Upper lobe of left lung (tissue), 6 donors: ENCODE data around the gene PAH. TPM values are rescaled to one million over a fixed set of nuclear protein-coding genes. Genes with fewer than 3 reads are reported as not detected.

Source experiments
- ATAC-seq, 2 donors: fragments of 200-7000 bp; cut with Tn5 transposase; one replicate each; pipeline ENCODE4 v1.9.1; 2022; ENCODE audit warnings: mild to moderate bottlenecking in 2 of 2, moderate library complexity in 2 of 2; ENCODE audit not compliant: low FRiP score in 2 of 2
- DNase-seq, 2 donors: peaks; one replicate each; pipeline ENCODE4 v3.0.0-alpha.2; 2019 to 2020
- H3K27ac ChIP-seq, 4 donors: fragments of 200-600 bp; sonication (generic); one replicate each; pipeline ENCODE4 v1.5.1; 2016 to 2019
- H3K27me3 ChIP-seq, 4 donors: fragments of 200-600 bp; sonication (generic); one replicate each; pipeline ENCODE4 v1.5.1; 2017 to 2019
- H3K36me3 ChIP-seq, 4 donors: fragments of 200-600 bp; sonication (generic); one replicate each; pipeline ENCODE4 v1.5.1; 2016 to 2019
- H3K4me1 ChIP-seq, 4 donors: fragments of 200-600 bp; sonication (generic); one replicate each; pipeline ENCODE4 v1.5.1; 2018 to 2019
- H3K4me3 ChIP-seq, 4 donors: fragments of 200-600 bp; sonication (generic); one replicate each; pipeline ENCODE4 v1.5.1; 2017 to 2019; ENCODE audit warnings: mild to moderate bottlenecking in 2 of 4, moderate library complexity in 1 of 4
- H3K9me3 ChIP-seq, 4 donors: fragments of 200-600 bp; sonication (generic); one replicate each; pipeline ENCODE4 v1.5.1; 2018 to 2019
- CTCF ChIP-seq, 6 experiments: fragments of 450-650 bp in 4 of 6; fragments of 200-600 bp in 2 of 6; sonication (generic) in 2 of 6; IDR thresholded peaks; one replicate each; pipeline ENCODE4 v1.5.1; 2016 to 2019; ENCODE audit warnings: antibody characterized with exemption in 6 of 6
- EP300 ChIP-seq, 4 donors: sonication (generic); formaldehyde crosslinking; IDR thresholded peaks; one replicate each; pipeline ENCODE4 v1.5.1; 2017; ENCODE audit warnings: antibody characterized with exemption in 4 of 4, control low read depth in 2 of 4
- POLR2A ChIP-seq, 4 donors: fragments of 450-650 bp; IDR thresholded peaks; one replicate each; pipeline ENCODE4 v1.5.1; 2016 to 2017; ENCODE audit warnings: antibody characterized with exemption in 4 of 4, mild to moderate bottlenecking in 2 of 4
- POLR2AphosphoS5 ChIP-seq, 2 donors: sonication (generic); formaldehyde crosslinking; IDR thresholded peaks; one replicate each; pipeline ENCODE4 v1.5.1; 2017; ENCODE audit warnings: antibody characterized with exemption in 2 of 2
- WGBS, 2 donors: methylation state at CpG; one replicate each; pipeline ENCODE4 v1.1.5; 2017 to 2018; 5-methylcytosine and 5-hydroxymethylcytosine counted together
- total RNA-seq, 6 donors: library from RNA; depleted of rRNA in 4 of 6; stranded (reverse); fragments of >200 nt in 4 of 6; gene quantifications; one replicate each; pipeline versions ENCODE4 v1.1.0 to v1.2.1, GENCODE V29; 2016 to 2021
- donor health status: DM: no; HTN: no; CAD: no; lungs with moderate emphysema.
- donor health status: DM: no; HTN: yes; CAD: no; lungs with severe emphysema.

The PAH gene
- total RNA-seq, 6 donors from 2014 or later = 0.89 to 1.2 TPM; not detected in 4

- 51% methylated on average over 2 of the region's 2 CpGs; no CpG with 5 or more reads in 1 of the 2 donors for WGBS, 2 donors
- DNase-seq (no peak), ATAC-seq (no peak)
- Histone ChIP-seq H3K4me3 (no peak overlapping the region), H3K27me3 (peaks cover 0 to 9% (median under 1%) of the 10 kb centered on the region in 4 donors), H3K27ac (no peak overlapping the region), H3K36me3 (no peaks in the 10 kb centered on the region), H3K9me3 (peaks cover 0 to 2% (median 0%) of the 10 kb centered on the region in 4 donors), H3K4me1 (peaks cover 0 to 10% (median 3%) of the 10 kb centered on the region in 4 donors)
- no peak for TF ChIP-seq EP300 (IDR thresholded peaks at IDR 0.05)
- TF ChIP-seq CTCF (IDR thresholded peaks at IDR 0.05) = no peak
- TF ChIP-seq POLR2A (IDR thresholded peaks at IDR 0.05) = no peak
- no peak for TF ChIP-seq POLR2AphosphoS5 (IDR thresholded peaks at IDR 0.05)
Measured at GRCh38 chr12:102946042-102946441, 29.0 kb upstream of the PAH start.

- DNase-seq (no peak), ATAC-seq (no peak)
- TF ChIP-seq CTCF (IDR thresholded peaks at IDR 0.05) (no peak), POLR2A (IDR thresholded peaks at IDR 0.05) (no peak), EP300 (IDR thresholded peaks at IDR 0.05) (no peak), POLR2AphosphoS5 (IDR thresholded peaks at IDR 0.05) (no peak)
- Histone ChIP-seq H3K4me1 (no peaks in the 10 kb centered on the region), H3K4me3 (no peak overlapping the region), H3K9me3 (peaks cover 0 to 2% (median 0%) of the 10 kb centered on the region in 4 donors), H3K36me3 (no peaks in the 10 kb centered on the region), H3K27ac (no peak overlapping the region), H3K27me3 (no peaks in the 10 kb centered on the region)
- WGBS, 2 donors = 75 to 95% methylated on average over 2 of the region's 2 CpGs
Measured at GRCh38 chr12:102939670-102940222, 22.7 kb upstream of the PAH start.

GRCh38 chr12:102939059-102939458, 22.0 kb upstream of the PAH start:
- 73 to 76% methylated on average over 2 of the region's 2 CpGs for WGBS, 2 donors
- no peak for DNase-seq

GRCh38 chr12:102933168-102933567, 16.1 kb upstream of the PAH start:
- ATAC-seq (no peak), DNase-seq (no peak)
- no peak overlapping the region for H3K27ac ChIP-seq
- no peaks in the 10 kb centered on the region for H3K36me3 ChIP-seq
- H3K4me1 ChIP-seq = no peaks in the 10 kb centered on the region
- TF ChIP-seq POLR2AphosphoS5 (IDR thresholded peaks at IDR 0.05) (no peak), CTCF (IDR thresholded peaks at IDR 0.05) (no peak), EP300 (IDR thresholded peaks at IDR 0.05) (no peak), POLR2A (IDR thresholded peaks at IDR 0.05) (no peak)
- H3K4me3 ChIP-seq = no peak overlapping the region
- no peaks in the 10 kb centered on the region for H3K9me3 ChIP-seq
- WGBS, 2 donors = 56 to 58% methylated on average over 1 of the region's 1 CpG
- H3K27me3 ChIP-seq = no peaks in the 10 kb centered on the region

More at GRCh38 chr12:102939059-102939458, 22.0 kb upstream of the PAH start:
- Histone ChIP-seq H3K36me3 (no peaks in the 10 kb centered on the region), H3K27ac (no peak overlapping the region), H3K9me3 (peaks cover 0 to 2% (median 0%) of the 10 kb centered on the region in 4 donors), H3K4me1 (no peaks in the 10 kb centered on the region), H3K27me3 (no peaks in the 10 kb centered on the region), H3K4me3 (no peak overlapping the region)
- no peak for TF ChIP-seq CTCF (IDR thresholded peaks at IDR 0.05)
- no peak for TF ChIP-seq POLR2AphosphoS5 (IDR thresholded peaks at IDR 0.05)
- no peak for TF ChIP-seq EP300 (IDR thresholded peaks at IDR 0.05)
- TF ChIP-seq POLR2A (IDR thresholded peaks at IDR 0.05) = no peak
- no peak for ATAC-seq

- Histone ChIP-seq H3K36me3 (no peaks in the 10 kb centered on the region), H3K4me3 (no peak overlapping the region), H3K9me3 (no peaks in the 10 kb centered on the region), H3K4me1 (no peaks in the 10 kb centered on the region), H3K27me3 (no peaks in the 10 kb centered on the region), H3K27ac (no peak overlapping the region)
- DNase-seq (no peak), ATAC-seq (no peak)
- TF ChIP-seq POLR2AphosphoS5 (IDR thresholded peaks at IDR 0.05) = no peak
- TF ChIP-seq CTCF (IDR thresholded peaks at IDR 0.05) = no peak
- no peak for TF ChIP-seq POLR2A (IDR thresholded peaks at IDR 0.05)
- no peak for TF ChIP-seq EP300 (IDR thresholded peaks at IDR 0.05)
Measured at GRCh38 chr12:102927220-102927619, 10.2 kb upstream of the PAH start.
